ENCODE data around the gene ETS2.

Gene ETS2

DNA sequence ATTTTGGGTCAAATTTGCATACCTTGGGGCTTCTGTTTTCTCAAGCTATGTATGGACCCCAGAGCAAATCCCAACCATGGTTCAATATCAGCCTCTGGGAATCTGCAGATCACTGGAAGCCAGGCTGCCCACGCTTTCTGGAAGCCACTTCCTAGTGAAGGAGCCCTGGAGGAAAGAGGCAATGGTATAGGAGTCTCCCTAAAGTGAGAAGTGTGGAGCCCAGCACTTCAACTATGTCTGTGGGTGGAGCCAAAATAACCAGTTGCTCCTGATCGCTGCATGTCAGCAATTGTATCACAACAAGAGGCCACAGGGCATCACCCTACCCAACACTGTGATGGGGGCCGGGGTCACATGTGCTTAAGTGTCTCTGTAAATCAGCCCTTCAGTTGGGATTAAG is 26.9 kb downstream of the ETS2 start:
- no peak overlapping the region for H3K27ac ChIP-seq

DNA sequence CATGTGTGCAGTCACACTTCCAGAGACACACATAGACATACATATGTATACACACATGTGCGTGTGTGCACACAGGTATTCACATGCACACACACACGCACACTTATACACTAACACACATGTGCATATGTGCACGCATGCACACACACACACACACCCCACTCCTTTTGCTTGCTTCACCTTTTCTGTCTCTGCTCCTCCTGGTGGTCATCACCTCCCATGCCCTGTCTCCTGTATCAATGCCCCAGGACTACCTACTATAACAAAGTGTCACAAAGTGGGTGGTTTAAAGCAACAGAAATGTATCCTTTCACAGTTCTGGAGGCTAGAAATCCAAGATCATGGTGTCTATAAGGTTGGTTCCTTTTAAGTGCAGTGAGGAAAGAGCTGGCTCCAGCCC is 27.4 kb downstream of the ETS2 start:
- TF ChIP-seq, protein P1, sequence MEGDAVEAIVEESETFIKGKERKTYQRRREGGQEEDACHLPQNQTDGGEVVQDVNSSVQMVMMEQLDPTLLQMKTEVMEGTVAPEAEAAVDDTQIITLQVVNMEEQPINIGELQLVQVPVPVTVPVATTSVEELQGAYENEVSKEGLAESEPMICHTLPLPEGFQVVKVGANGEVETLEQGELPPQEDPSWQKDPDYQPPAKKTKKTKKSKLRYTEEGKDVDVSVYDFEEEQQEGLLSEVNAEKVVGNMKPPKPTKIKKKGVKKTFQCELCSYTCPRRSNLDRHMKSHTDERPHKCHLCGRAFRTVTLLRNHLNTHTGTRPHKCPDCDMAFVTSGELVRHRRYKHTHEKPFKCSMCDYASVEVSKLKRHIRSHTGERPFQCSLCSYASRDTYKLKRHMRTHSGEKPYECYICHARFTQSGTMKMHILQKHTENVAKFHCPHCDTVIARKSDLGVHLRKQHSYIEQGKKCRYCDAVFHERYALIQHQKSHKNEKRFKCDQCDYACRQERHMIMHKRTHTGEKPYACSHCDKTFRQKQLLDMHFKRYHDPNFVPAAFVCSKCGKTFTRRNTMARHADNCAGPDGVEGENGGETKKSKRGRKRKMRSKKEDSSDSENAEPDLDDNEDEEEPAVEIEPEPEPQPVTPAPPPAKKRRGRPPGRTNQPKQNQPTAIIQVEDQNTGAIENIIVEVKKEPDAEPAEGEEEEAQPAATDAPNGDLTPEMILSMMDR (conservative IDR thresholded peaks at IDR 0.05): no peak
- no peak for TF ChIP-seq ZFX (IDR thresholded peaks at IDR 0.05)

More for the DNA sequence above, 26.9 kb downstream of the ETS2 start:
- TF ChIP-seq, protein P1 (conservative IDR thresholded peaks at IDR 0.05): no peak

DNA sequence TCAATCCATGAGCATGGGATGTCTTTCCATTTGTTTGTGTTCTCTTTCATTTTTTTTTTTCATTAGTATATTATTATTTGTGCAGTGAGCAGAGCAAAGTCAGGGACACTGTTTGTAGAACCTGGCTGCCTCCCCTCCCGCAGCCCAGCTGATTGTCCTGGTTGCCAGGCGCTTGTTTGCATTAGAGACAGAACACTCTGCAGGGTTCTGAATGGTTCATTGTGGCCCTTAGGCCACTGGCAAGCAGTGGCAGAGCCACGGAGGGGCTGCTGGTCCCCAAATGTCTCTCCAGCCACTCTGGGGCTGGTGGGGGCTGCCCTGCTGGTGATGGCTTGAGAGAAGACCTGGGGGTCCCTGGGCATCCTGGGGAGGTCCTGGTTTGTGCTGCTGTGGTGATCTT is 29.0 kb downstream of the ETS2 start:
- H3K27ac ChIP-seq: no peak overlapping the region
- TF ChIP-seq, protein P1 (conservative IDR thresholded peaks at IDR 0.05): no peak
- no peak for TF ChIP-seq ZFX (IDR thresholded peaks at IDR 0.05)

More for the DNA sequence above, 27.4 kb downstream of the ETS2 start:
- no peak overlapping the region for H3K27ac ChIP-seq

DNA sequence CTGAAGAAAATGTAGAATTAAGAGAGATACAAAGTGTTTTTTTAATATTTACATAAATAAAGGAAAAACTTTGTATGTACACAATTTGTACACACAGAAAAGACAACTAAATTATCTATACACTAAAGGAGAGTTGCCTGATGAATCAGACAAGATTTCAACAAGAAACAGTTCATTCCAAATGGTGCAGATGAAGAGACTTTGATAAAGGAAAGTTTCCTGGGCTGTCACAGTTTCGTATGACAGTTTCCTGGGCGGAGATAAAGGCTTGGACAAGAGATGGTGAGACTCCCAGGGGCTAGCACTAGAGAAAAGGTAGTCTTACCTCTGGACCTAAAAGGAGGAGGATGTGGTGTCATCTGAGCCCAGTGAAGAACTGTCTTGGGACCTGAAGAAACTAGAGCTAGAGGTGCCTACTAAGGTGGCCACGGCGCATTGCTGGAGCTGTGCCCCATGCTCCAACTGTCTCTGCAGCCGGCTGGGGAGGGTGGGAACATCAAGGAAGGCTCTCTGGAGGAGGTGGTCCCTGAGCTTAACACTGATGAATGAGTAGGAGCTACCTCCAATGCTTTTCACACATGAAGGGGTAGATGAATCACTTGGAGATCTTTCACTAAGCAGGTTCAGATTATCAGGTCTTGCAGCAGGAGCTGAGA is 32.2 kb downstream of the ETS2 start:
- TF ChIP-seq, protein P1 (conservative IDR thresholded peaks at IDR 0.05): no peak
- TF ChIP-seq ZFX (IDR thresholded peaks at IDR 0.05): no peak
- no peak overlapping the region for H3K27ac ChIP-seq

DNA sequence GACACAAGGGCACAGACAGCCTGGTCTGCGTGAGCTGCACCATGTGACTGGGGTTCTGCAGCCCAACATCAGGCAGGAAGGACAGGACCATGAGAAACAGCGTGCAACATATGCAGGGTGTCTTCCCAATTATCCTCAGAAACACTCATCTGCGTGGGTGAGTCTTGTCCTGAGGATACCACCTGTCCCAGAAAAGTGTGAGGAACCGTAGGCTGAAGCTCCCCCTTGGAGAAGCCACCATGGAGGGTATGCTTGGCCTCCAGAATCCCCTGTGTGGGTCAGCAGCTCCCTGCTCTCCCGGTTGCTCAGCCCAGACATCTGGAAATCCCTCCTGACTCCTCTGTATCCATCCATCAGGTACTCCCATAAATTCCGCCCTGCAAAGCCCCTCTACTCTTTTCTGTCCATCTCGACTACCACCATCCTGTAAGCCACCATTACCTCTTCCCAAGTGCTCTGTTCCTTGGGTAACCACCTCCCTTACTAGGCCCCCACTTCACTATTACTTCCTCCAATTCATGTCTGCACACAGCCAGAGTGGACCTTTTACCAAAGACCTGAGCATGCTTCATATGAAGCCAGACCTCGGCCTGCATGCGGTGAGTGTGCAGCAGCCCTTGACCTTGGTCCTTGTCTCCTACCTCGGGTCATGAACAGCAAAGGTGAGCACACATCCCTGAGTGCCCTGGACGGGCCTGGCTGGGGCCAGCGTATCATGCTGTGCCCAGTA is 33.0 kb downstream of the ETS2 start:
- TF ChIP-seq, protein P1 (conservative IDR thresholded peaks at IDR 0.05): no peak
- TF ChIP-seq ZFX (IDR thresholded peaks at IDR 0.05): no peak
- H3K27ac ChIP-seq: no peak overlapping the region

DNA sequence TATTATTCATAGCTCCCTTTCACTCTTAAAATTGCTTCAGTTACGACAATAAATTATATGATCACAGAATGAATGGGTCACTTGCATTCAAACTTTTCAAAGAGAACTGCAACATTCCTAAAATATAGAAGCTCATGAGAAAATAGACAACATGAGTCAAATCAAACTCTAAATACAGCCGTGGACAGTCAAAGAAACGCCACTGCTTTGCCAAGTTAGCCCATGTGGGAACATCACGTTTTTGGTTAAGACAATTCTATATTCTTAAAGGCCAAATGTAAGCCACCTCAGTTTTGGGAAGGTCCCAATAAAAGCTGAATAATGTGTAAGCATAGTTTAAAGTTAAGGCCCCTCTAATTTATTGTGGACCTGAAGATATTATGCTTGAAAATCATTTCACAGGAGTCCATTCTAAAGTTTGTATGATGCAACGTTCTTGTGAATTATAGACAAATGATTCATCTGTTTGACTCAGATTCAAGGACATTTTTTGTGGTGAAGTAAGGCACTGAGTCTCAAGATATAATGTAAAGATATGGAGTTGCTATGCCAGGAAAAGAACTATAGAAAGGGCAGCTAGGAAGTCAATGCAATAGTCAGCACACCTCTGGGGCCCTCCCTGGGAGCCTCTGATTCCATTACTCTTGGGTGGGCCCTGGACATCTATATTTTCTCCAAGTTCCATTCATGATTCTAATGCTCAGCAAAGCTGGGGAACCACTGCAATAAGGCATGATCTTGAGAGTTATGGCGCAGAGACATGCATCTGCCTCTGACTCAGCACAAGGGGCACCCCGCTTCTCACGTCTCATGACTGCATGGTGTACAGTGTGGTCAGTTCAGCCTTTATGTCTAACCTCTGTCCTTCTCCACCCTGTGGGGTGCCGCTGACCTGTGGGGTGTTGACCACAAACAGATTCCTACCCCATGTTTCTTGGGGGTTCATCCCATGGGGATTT is 33.9 kb downstream of the ETS2 start:
- TF ChIP-seq, protein P1 (conservative IDR thresholded peaks at IDR 0.05): no peak
- TF ChIP-seq ZFX (IDR thresholded peaks at IDR 0.05): no peak
- no peak overlapping the region for H3K27ac ChIP-seq
